RWPE2 (cell line): ENCODE data around the gene ZNF273.
"Not testable (repeated sequence)": the region's sequence is repeated elsewhere in the genome, so short reads cannot be mapped to it uniquely, and the experiment has no call there.

Experiments
- ATAC-seq: fragments of 200-7000 bp; cut with Tn5 transposase; 3 replicates; pipeline ENCODE4 v1.9.1; 2021; ENCODE audit warnings: low read depth
- DNase-seq: peaks from one replicate; pipeline ENCODE4 v3.0.0-alpha.2; 2020; ENCODE audit warnings: low spot score
- H3K27ac ChIP-seq: fragments of 450-650 bp; 2 replicates; pipeline ENCODE4 v1.5.1; 2017; ENCODE audit warnings: mild to moderate bottlenecking; ENCODE audit not compliant: poor library complexity, severe bottlenecking
- H3K27me3 ChIP-seq: fragments of 250-450 bp; sonication (Bioruptor Pico); 2 replicates; pipeline ENCODE4 v1.5.1; 2021; ENCODE audit warnings: mild to moderate bottlenecking, moderate library complexity; ENCODE audit not compliant: insufficient read depth, poor library complexity, severe bottlenecking
- H3K36me3 ChIP-seq: fragments of 250-450 bp; sonication (Bioruptor Pico); 2 replicates; pipeline ENCODE4 v1.5.1; 2020; ENCODE audit warnings: low read depth, mild to moderate bottlenecking, moderate library complexity
- H3K4me1 ChIP-seq: fragments of 250-450 bp; sonication (Bioruptor Pico); 2 replicates; pipeline ENCODE4 v1.5.1; 2021; ENCODE audit warnings: mild to moderate bottlenecking, moderate library complexity; ENCODE audit not compliant: insufficient read depth, poor library complexity, severe bottlenecking
- H3K4me3 ChIP-seq: fragments of 250-450 bp; sonication (Bioruptor Pico); 2 replicates; pipeline ENCODE4 v1.5.1; 2021; ENCODE audit warnings: mild to moderate bottlenecking, moderate library complexity; ENCODE audit not compliant: severe bottlenecking
- H3K9me3 ChIP-seq: fragments of 250-450 bp; sonication (Bioruptor Pico); 2 replicates; pipeline ENCODE4 v1.5.1; 2021; ENCODE audit warnings: mild to moderate bottlenecking, moderate library complexity; ENCODE audit not compliant: severe bottlenecking
- CTCF ChIP-seq: fragments of 450-650 bp; IDR thresholded peaks from one replicate; pipeline ENCODE4 v1.5.1; 2017; ENCODE audit warnings: mild to moderate bottlenecking, moderate library complexity; ENCODE audit not compliant: poor library complexity, severe bottlenecking

Gene ZNF273

GRCh38 chr7:64889686-64890162 is 13.3 kb upstream of the ZNF273 start:
- Histone ChIP-seq H3K9me3 (no peaks in the 10 kb centered on the region), H3K27me3 (no peaks in the 10 kb centered on the region), H3K4me3 (no peak overlapping the region), H3K36me3 (no peaks in the 10 kb centered on the region), H3K4me1 (no peaks in the 10 kb centered on the region), H3K27ac (no peak overlapping the region)
- no peak for TF ChIP-seq CTCF
- DNase-seq (no peak), ATAC-seq (no peak)

DNA sequence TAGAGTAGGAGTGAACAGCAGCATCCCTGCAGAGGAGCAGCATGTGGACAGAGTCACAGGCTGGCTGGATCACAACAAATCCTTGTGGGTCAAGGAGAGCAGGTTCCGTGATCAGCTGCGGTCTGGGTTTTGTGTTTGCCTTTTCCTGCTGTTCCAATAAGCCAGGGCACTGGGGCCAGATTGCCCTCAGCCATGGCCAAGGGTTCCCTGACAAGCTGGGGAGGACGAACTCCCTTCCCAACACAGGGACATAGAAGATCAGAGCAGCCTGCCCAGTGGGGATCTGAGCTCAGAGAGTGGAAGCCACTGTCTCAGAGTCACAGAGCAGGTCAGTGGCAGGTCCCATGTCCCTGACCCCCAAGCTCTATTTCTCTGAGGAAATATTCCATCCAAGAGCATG is 12.8 kb upstream of the ZNF273 start:
- H3K4me3 ChIP-seq, H3K27ac ChIP-seq, H3K9me3 ChIP-seq, H3K27me3 ChIP-seq, ATAC-seq, DNase-seq, H3K36me3 ChIP-seq, H3K4me1 ChIP-seq: not testable (repeated sequence)

DNA sequence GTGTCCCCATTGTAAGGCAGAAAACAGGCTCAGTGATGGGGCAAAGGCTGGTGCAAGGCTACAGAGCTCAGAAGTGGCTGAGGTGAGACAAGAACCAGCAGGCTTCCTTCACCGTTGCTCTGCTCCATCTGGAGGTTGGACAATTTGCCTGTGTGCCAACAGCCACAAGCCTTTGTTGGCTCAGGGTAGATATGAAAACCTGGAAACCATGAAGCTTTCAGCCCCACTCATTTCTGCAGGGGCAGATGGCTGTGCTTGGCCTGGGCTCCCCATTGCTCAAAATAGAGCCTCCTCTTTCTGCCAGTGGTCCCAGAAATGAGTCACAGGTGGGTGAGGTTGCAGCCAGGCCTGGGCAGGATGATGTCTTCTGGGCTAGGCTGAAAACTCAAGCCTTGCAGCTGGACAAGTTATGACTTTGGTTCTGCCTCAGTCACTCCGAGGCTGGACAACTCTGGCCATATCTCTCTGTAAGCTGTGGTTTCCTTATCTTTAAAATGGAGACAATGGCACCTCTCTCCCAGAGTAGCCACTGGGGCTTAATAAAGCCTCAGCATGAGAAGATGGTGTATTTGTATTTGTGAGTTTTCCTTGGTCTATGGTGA is 12.2 kb upstream of the ZNF273 start:
- no peaks in the 10 kb centered on the region for H3K9me3 ChIP-seq

GRCh38 chr7:64891363-64892081 is 11.6 kb upstream of the ZNF273 start:
- not testable (repeated sequence) for H3K27me3 ChIP-seq, DNase-seq, H3K4me1 ChIP-seq, H3K36me3 ChIP-seq, H3K9me3 ChIP-seq, ATAC-seq, H3K27ac ChIP-seq, H3K4me3 ChIP-seq

More for the DNA sequence above, 12.2 kb upstream of the ZNF273 start:
- TF ChIP-seq CTCF = no peak
- DNase-seq (no peak), ATAC-seq (peak; percentile 23; the same call in 1 of the 3 replicates)
- H3K36me3 ChIP-seq = no peaks in the 10 kb centered on the region
- H3K27me3 ChIP-seq = no peaks in the 10 kb centered on the region
- H3K4me3 ChIP-seq = no peak overlapping the region
- H3K4me1 ChIP-seq = no peaks in the 10 kb centered on the region
- H3K27ac ChIP-seq = no peak overlapping the region

DNA sequence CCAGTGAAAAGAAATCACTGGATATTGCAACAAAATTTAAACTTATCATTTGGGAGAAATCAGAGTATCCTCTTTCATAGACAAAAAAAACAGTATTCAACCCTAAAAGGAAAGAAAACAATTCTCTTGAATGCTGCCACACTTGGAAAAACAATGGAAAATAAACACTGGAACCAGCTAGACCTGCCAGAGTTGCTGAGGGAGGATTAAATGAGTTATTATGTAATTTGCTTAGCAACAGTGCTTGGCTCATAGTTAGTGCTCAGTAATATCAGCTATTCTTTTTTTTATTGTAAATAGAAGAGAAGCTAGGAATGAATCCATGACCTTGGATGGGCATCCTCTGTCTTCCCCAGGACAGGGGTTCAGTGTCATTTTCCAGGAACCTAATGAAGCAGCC is 11.0 kb upstream of the ZNF273 start:
- ATAC-seq = no peak
- DNase-seq = no peak

More for the DNA sequence above, 11.0 kb upstream of the ZNF273 start:
- no peaks in the 10 kb centered on the region for H3K27me3 ChIP-seq
- no peaks in the 10 kb centered on the region for H3K9me3 ChIP-seq
- H3K27ac ChIP-seq = no peak overlapping the region
- no peak overlapping the region for H3K4me3 ChIP-seq
- no peak for TF ChIP-seq CTCF
- H3K36me3 ChIP-seq = no peaks in the 10 kb centered on the region
- H3K4me1 ChIP-seq = no peaks in the 10 kb centered on the region
